ENCODE results near the gene KCNMB1. TPM values are rescaled to one million over a fixed set of nuclear protein-coding genes. Genes with fewer than 3 reads are reported as not detected.

The KCNMB1 gene
- polyA plus RNA-seq, 2 donors = 4.2 to 8.2 TPM

GRCh38 chr5:170329524-170329923, 59.6 kb downstream of the KCNMB1 start:
- Histone ChIP-seq H3K4me1 (ENCODE audit: control insufficient read depth in 2 of 2, insufficient read depth in 2 of 2, low read length in 1 of 2) (peaks cover 0 to 5% of the 10 kb centered on the region in 2 donors), H3K27me3 (ENCODE audit: control insufficient read depth in 1 of 2, insufficient read depth in 2 of 2, low read length in 2 of 2) (no peaks in the 10 kb centered on the region), H3K36me3 (ENCODE audit: control insufficient read depth in 2 of 2, insufficient read depth in 2 of 2, low read length in 1 of 2) (no peaks in the 10 kb centered on the region), H3K27ac (ENCODE audit: low read depth in 2 of 2, low read length in 1 of 2) (no peak overlapping the region), H3K4me3 (ENCODE audit: low read depth in 1 of 2, low read length in 2 of 2) (no peak overlapping the region), H3K9me3 (ENCODE audit: control insufficient read depth in 2 of 2, insufficient read depth in 1 of 2, low read depth in 1 of 2, low read length in 1 of 2) (no peaks in the 10 kb centered on the region)
- 78 to 79% methylated on average over 3 of the region's 3 CpGs for WGBS, 2 donors

DNA sequence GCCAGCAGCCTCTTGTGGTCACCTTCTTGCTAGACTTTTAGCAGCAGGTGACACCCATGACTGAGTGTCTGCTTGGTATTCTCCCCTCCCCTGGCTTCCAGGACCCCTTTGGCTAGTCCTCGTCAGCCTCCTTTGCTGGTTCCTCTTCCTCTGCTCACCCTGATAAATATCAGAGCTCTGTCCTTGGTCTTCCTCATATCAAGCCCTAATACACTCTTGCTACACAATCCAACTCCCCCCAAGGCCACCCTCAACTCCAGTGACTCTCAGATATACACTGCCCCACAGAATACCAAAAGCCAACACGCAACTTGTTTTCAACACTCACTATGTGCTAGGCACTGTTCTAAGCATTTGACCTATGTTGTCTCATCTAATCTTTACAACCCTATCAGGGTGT, 61.3 kb downstream of the KCNMB1 start:
- no peaks in the 10 kb centered on the region for H3K9me3 ChIP-seq (ENCODE audit: control insufficient read depth in 2 of 2, insufficient read depth in 1 of 2, low read depth in 1 of 2, low read length in 1 of 2)
- no peaks in the 10 kb centered on the region for H3K27me3 ChIP-seq (ENCODE audit: control insufficient read depth in 1 of 2, insufficient read depth in 2 of 2, low read length in 2 of 2)
- H3K4me3 ChIP-seq (ENCODE audit: low read depth in 1 of 2, low read length in 2 of 2) = no peak overlapping the region
- H3K4me1 ChIP-seq (ENCODE audit: control insufficient read depth in 2 of 2, insufficient read depth in 2 of 2, low read length in 1 of 2) = peaks cover 0 to 5% of the 10 kb centered on the region in 2 donors
- H3K36me3 ChIP-seq (ENCODE audit: control insufficient read depth in 2 of 2, insufficient read depth in 2 of 2, low read length in 1 of 2) = no peaks in the 10 kb centered on the region
- 83 to 87% methylated on average over 2 of the region's 2 CpGs for WGBS, 2 donors
- H3K27ac ChIP-seq (ENCODE audit: low read depth in 2 of 2, low read length in 1 of 2) = no peak overlapping the region

- Histone ChIP-seq H3K4me3 (ENCODE audit: low read depth in 1 of 2, low read length in 2 of 2) (no peak overlapping the region), H3K4me1 (ENCODE audit: control insufficient read depth in 2 of 2, insufficient read depth in 2 of 2, low read length in 1 of 2) (peaks cover 0 to 5% of the 10 kb centered on the region in 2 donors), H3K36me3 (ENCODE audit: control insufficient read depth in 2 of 2, insufficient read depth in 2 of 2, low read length in 1 of 2) (no peaks in the 10 kb centered on the region), H3K9me3 (ENCODE audit: control insufficient read depth in 2 of 2, insufficient read depth in 1 of 2, low read depth in 1 of 2, low read length in 1 of 2) (no peaks in the 10 kb centered on the region), H3K27ac (ENCODE audit: low read depth in 2 of 2, low read length in 1 of 2) (no peak overlapping the region), H3K27me3 (ENCODE audit: control insufficient read depth in 1 of 2, insufficient read depth in 2 of 2, low read length in 2 of 2) (no peaks in the 10 kb centered on the region)
- 56 to 61% methylated on average over 4 of the region's 4 CpGs for WGBS, 2 donors
These were observed 62.0 kb downstream of the KCNMB1 start for GRCh38 chr5:170327168-170327567.

Other genes starting within 250 kb of the KCNMB1 start
- gene C5orf58, start 156.4 kb downstream of the KCNMB1 start, polyA plus RNA-seq = under 1 TPM in 1 of 2 donors, not detected in 1; 0.06 TPM
- 1 to 10 TPM; 2.4 to 2.6 TPM for gene LCP2, start 91.6 kb downstream of the KCNMB1 start, polyA plus RNA-seq
- gene KCNIP1, start 114.7 kb upstream of the KCNMB1 start, polyA plus RNA-seq = under 1 TPM in 1 of 2 donors, not detected in 1; 0.04 TPM

All from esophagus (tissue), 2 donors.